NCI-H526 (cell line): Measurements from ENCODE around the gene KLHL22.
"Not testable (repeated sequence)": the region's sequence is repeated elsewhere in the genome, so short reads cannot be mapped to it uniquely, and the experiment has no call there.

ENCODE experiments used
- DNase-seq, 2 experiments: peaks; one replicate each; lab custom pipeline; 2025; lab: John Stamatoyannopoulos, UW

The KLHL22 gene

GRCh38 chr22:20419664-20419951, 76.0 kb downstream of the KLHL22 start:
- DNase-seq = no peak

- peak in 1 of 2 experiments; percentile 74 for DNase-seq
These were observed 77.3 kb downstream of the KLHL22 start for GRCh38 chr22:20418211-20418788.

GRCh38 chr22:20415699-20416098, 79.9 kb downstream of the KLHL22 start:
- not testable (repeated sequence) for DNase-seq

GRCh38 chr22:20415241-20415640, 80.4 kb downstream of the KLHL22 start:
- not testable (repeated sequence) for DNase-seq

GRCh38 chr22:20414450-20414849, 81.1 kb downstream of the KLHL22 start:
- DNase-seq = no peak

- DNase-seq = no peak
These were observed 81.5 kb downstream of the KLHL22 start for GRCh38 chr22:20414059-20414440.

GRCh38 chr22:20413217-20414058, 82.2 kb downstream of the KLHL22 start:
- DNase-seq = no peak

- no peak for DNase-seq
These were observed 83.0 kb downstream of the KLHL22 start for GRCh38 chr22:20412474-20413216.

- DNase-seq = not testable (repeated sequence)
These were observed 86.2 kb downstream of the KLHL22 start for GRCh38 chr22:20409385-20409784.

- DNase-seq = no peak
These were observed 86.7 kb downstream of the KLHL22 start for GRCh38 chr22:20408891-20409290.

- DNase-seq = no peak
These were observed 87.8 kb downstream of the KLHL22 start for GRCh38 chr22:20407829-20408228.

- no peak for DNase-seq
These were observed 88.7 kb downstream of the KLHL22 start for GRCh38 chr22:20406686-20407408.

- no peak for DNase-seq
These were observed 89.5 kb downstream of the KLHL22 start for GRCh38 chr22:20405931-20406685.

- no peak for DNase-seq
These were observed 90.2 kb downstream of the KLHL22 start for GRCh38 chr22:20405291-20405930.

GRCh38 chr22:20404881-20405280, 90.7 kb downstream of the KLHL22 start:
- DNase-seq = no peak

- DNase-seq = no peak
These were observed 91.8 kb downstream of the KLHL22 start for GRCh38 chr22:20403779-20404140.

- no peak for DNase-seq
These were observed 92.4 kb downstream of the KLHL22 start for GRCh38 chr22:20402960-20403778.

GRCh38 chr22:20401376-20402014, 94.1 kb downstream of the KLHL22 start:
- no peak for DNase-seq

GRCh38 chr22:20400606-20401375, 94.8 kb downstream of the KLHL22 start:
- DNase-seq = no peak
